Measurements from ENCODE around the gene ZP2.
"Not testable (repeated sequence)": the region's sequence is repeated elsewhere in the genome, so short reads cannot be mapped to it uniquely, and the experiment has no call there.

ZP2 gene

DNA sequence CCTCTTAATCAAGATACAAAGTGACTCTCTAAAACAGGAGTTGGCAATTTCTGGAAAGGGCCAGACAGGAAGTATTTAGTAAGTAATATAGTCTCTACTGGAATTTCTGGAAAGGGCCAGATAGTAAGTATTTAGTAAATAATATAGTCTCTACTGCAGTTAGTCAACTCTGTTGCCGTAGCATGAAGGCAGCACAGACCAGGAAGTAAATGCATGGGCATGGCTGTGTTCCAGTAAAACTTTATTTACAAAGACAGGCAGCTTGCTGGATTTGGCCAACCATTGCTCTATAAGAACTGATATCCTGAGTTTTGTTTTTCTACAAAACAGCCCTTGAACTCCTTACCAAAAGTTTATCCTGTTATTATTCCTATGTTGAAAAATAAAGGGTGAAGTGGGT lies 36.0 kb downstream of the ZP2 start:
- no peak for DNase-seq (ENCODE audit: low read depth, low spot score)

DNA sequence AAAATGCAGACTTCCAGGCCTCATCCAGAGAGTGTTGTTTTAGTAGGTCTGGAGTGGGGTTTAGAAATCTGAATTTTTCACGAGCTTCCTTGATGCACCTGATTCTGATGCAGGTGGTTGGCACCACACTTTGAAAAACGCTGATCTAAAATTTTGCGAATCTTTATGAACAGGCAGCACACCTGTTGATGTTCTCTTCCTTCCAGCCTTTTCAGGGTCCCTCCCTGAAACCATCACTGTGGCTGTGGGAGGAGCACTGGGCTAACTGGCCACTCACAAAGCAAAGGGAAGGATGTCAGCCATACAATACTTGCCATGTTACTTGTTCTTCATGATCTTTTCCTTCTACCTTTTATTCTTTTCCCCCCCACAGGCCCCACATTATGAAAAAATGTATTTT lies 38.7 kb downstream of the ZP2 start:
- DNase-seq (ENCODE audit: low read depth, low spot score), result no peak

DNA sequence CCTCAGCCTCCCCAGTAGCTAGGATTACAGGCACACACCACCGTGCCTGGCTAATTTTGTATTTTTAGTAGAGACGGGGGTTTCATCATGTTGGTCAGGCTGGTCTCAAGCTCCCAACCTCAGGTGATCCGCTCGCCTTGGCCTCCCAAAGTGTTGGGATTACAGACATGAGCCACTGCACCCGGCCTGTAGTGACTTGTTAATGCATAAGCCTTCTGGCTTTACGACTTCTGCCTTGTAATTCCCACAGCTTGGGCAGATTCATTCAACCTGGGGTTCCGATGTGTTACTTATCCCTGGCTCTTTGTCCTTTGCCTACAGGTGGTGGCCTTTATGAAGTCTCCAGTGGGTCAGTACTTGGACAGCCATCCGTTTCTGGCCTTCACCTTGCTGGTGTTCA lies 41.3 kb downstream of the ZP2 start:
- DNase-seq (ENCODE audit: low read depth, low spot score), result not testable (repeated sequence)

DNA sequence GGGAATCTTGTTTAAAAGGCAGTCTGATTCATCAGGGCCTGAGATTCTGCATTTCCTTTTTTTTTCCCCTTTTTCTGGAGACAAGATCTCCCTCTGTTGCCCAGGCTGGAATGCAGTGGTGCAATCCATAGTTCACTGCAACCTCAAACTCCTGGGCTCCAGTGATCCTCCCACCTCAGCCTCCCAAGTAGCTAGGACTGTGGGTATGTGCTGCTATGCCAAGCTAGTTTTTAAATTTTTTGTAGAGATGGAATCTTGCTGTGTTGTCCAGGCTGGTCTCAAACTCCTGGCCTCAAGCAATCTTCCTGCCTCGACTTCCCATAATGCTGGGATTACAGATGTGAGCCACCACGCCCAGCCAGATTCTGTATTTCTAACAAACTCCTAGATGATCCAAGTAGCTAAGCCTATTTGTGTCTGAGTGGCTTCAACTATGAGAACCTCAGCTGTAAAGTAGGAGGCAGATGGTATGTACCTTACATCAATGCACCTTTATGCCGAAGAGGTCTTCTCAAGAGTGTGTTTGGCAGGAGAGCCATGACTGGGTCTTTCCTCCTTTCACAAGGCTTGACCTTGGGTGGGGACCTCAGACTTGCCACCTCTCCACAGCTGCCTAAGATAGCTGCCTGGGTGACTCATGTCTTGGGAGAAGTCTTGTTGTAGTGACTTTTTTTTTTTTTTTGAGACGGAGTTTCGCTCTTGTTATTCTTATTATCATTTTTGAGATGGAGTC lies 42.0 kb downstream of the ZP2 start:
- no peak for DNase-seq (ENCODE audit: low read depth, low spot score)

DNA sequence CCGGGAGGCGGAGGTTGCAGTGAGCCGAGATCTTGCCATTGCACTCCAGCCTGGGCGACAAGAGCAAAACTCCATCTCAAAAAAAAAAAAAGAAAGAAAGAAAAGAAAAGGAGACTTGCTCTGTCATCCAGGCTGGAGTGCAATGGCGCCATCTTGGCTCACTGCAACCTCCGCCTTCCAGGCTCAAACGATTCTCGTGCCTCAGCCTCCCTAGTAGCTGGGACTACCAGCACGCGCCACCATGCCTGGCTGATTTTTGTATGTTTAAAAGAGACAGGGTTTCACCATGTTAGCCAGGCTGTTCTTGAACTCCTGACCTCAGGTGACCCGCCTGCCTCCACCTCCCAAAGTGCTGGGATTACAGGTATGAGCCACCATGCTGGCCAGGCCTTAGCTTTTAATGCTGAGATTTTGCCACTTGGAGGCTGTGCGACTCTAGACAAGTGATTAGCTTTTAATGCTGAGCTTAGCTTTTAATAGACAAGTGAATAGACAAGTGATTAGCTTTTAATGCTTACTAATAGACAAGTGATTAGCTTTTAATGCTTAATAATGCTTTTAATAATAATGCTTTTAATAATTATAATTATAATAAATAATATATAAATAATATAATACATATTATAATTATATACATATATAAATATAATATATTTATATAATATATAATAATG lies 43.3 kb downstream of the ZP2 start:
- DNase-seq (ENCODE audit: low read depth, low spot score), result peak; percentile 17

DNA sequence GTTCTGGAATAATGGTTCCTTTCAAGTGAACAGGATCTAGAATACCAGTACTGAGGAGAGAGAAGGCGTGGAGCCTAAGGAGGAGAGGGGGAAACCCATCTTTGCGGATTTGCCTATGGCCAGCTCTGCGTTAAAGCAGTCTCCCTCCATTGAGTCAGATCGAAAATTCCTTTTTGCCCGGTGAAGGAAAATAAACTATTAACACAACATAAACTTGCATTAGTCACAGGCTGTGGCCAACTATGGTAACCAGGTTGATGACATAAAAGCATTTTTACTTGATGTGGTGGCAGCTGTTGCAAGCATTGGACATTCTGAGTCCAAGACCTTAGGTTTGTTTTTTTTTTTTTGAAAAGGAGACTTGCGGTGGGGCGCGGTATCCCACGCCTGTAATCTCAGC lies 44.0 kb downstream of the ZP2 start:
- no peak for DNase-seq (ENCODE audit: low read depth, low spot score)

DNA sequence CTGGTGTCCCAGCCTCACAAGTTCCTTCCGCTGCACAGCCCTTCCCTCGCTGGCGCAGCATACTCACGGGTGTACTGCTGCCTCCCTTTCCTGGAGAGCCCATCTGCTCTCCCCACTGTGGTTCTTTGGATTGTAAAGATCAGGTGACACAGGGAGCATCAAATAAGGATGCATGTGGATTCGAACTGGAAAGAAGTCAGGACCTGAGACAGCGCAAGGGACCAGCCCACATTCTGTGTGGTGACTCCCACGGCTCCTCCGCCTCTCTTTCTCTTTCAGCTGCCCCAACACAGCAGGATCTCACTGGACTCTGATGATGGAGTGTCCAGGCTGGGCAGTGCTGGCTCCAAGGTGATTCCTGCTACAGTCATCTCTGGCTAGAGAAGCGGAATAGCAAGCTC lies 44.8 kb downstream of the ZP2 start:
- DNase-seq (ENCODE audit: low read depth, low spot score), result peak; percentile 34

DNA sequence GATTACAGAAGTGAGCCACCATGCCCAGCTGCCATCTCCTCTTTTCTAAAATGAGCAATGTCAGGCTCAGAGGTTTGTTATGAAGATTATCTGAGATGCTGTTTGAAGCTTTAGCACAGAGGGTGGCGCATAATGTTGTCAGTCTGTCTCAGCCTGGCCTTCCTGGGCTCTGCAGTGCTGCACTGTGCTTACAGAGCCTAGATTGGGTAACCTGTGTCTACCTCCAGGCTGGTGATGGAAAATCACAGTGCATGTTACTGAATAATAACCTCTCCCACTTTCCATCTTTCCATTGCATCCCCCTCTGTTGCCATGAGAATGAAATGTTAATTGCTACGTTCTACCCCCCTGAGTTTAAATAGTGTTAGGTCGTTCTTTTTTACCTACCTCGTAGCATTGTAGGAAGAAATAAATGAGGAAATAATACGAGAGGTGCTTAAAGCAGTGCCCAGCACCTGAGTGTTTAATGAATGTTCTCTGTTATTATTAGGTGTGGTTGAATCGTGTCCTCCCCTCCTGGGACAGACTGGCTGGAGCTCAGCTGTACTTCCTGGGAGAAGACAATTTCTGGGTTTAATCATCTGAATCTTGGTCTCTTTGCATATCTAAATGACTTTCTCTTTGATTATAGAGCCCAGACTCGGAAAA lies 46.7 kb downstream of the ZP2 start:
- no peak for DNase-seq (ENCODE audit: low read depth, low spot score)

DNA sequence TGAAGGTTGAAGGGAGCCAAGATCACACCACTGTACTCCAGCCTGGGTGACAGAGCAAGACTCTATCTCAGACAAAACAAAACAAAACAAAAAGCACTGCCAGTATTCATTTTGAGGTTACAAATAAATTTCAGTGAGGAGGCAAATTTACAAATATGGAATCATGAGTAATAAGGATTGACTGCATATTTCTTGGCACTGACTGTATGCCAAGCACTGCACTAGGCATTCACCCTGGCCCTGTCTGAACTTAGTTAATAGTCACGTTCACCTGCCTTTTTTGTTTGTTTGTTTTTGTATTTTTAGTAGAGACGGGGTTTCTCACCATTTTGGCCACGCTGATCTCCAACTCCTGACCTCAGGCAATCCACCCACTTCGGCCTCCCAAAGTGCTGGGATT lies 47.8 kb downstream of the ZP2 start:
- no peak for DNase-seq (ENCODE audit: low read depth, low spot score)

DNA sequence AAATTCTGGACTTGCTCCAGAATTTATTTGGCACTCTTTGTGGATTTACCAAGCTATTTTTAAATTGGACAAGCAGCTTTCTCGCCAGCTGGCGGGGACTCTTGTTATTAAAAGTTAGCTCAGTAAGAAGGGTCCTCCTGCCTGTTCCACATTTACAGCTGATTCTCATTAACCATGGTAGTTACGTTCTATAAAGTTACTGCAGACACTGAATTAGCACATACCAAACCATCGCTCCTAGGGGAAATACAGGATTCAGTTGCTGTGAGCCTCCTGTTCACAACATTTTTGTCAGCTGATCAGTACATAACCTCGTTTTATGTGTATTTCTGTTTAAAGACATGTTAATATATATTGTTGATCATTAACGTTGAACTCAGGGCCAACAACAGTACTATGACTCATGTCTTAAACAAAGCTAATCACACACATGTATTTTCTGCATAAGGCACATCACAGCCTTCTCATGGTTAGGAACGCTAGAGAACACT lies 48.7 kb downstream of the ZP2 start:
- no peak for DNase-seq (ENCODE audit: low read depth, low spot score)

DNA sequence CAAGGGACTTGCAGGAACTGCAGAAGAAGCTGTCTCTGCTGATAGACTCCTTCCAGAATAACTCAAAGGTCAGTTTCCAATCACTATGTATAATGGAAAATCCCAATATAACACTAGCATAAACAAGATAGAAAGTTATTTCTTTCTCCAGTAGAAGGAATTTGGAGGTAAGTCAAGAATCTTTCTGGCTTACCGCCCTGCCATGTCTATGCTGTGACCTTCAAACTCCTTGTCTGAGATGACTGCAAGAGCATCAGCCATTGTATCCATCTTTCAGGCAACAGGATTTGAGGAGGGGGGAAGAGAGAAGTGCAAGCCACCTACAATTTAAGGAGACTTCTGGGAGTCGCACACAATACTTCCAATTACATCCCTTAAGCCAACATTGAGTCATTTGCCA lies 50.2 kb downstream of the ZP2 start:
- no peak for DNase-seq (ENCODE audit: low read depth, low spot score)

DNA sequence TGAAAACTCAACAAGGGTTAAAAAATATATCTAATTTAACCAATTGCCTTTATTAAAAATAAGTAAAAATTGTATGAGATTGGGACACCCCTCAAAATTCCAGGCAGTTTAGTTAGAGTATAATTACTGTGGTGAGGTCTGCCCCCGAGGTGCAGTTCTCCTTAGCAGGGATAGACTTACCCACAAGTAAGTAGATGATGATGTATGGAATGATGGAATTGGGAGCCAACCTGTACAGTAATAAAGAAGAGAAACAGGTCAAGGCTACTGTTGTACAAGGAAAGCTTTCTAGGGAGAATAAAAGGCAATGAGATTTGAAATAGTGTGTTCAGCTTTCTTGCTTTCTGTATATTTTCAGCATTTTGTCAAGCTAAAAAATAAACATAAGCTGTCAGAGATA lies 51.1 kb downstream of the ZP2 start:
- DNase-seq (ENCODE audit: low read depth, low spot score), result no peak

DNA sequence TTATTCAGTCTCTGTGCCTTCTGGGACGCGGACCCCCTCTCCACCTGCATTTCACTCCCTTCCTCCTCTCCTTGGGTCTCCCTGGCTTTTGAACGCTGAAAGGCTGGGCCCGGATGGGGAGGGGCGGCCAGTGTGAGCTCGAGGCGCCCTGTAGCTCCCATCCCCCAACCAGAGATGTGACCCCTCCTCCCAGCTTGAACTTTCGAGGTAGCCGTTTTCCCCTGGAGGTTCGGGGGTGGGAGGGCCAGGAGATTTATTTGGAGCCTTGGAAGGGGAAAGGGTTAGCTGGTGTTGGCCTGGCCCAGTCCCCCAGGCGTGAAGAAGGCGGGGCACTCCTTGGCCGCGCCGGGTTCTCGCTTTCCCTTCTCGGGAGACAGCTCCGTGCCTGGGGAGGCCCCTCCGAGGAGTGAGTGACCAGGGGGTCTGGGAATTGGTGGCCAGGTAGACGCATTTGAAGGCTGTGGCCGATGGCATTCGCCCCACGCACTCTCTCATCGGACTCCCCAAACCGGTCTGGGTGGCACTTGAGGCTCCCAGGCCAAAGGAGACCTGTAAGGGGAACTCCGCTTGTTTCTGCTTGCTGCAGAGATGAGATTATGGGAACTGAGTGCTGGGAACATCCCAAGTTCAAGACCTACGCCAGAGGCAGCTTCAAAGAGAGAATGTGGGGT lies 52.0 kb downstream of the ZP2 start:
- DNase-seq (ENCODE audit: low read depth, low spot score), result peak; percentile 60

DNA sequence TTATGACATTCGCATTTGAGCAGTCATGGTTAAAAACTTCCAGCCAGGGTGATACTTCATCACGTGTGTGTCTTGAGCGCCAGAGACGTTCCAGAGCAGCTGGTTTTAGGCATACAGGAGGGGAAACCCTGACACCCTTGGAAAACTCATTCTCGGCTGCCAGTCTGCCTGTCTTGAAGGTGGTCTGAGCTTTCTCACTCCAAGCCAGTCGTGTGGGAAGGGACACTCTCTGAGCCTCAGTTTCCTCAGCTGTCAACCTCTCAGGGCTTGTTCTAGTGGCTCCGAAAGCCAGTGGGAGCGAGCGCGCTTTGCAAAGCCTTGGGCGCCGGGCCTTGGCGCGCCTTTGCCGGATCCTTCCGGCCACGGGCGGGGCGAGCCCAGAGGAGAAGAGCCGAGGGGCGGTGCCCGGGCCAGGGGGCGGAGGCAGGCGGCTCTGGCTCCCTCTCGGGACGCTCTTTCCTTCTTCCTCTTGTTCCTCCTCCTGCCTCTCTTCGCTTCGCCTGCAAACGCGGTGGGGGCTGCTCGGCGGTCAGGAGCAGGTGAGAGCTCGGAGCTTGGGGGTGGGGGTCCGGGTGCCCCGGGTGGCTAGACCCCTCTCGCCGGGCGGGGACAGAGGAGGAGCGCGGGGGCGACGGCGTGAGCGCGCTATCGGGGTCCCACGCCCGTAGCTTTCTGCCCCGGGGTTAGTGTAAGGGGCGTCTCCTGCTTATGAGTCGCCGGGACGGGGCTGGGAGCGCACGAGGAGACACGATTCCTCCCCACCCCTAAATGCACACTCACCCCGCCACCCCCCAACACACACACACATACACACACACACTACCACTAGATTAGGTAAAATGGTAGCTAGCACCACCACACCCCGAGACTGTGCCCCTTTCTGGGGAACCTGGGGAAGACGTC lies 52.9 kb downstream of the ZP2 start, which contains the start of gene LDAF1:
LDAF1 (plus strand) TSS at position 467 of the 903 bp plus-strand sequence. CDS start 2,509 bp downstream, outside the sequence.
- DNase-seq (ENCODE audit: low read depth, low spot score), result peak; percentile 87

DNA sequence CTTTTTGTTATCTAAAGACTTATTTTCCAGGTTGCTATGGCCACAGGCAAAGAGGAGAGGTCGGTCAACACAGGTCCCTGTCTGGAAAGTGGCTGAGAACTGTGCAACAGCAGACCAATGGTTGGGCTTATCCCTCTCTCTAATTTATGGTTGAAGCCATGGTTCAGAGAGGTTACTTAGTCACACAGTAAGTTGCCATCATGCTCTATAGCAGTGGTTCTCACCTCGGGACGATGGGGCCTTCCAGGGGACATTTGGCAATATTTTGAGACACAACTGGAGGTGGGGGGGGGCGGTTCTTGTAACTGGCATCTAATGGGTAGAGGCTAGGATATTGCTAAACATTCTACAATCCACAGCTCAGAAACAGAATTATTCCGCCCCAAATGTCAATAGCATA lies 53.7 kb downstream of the ZP2 start:
- DNase-seq (ENCODE audit: low read depth, low spot score), result peak; percentile 14

DNA sequence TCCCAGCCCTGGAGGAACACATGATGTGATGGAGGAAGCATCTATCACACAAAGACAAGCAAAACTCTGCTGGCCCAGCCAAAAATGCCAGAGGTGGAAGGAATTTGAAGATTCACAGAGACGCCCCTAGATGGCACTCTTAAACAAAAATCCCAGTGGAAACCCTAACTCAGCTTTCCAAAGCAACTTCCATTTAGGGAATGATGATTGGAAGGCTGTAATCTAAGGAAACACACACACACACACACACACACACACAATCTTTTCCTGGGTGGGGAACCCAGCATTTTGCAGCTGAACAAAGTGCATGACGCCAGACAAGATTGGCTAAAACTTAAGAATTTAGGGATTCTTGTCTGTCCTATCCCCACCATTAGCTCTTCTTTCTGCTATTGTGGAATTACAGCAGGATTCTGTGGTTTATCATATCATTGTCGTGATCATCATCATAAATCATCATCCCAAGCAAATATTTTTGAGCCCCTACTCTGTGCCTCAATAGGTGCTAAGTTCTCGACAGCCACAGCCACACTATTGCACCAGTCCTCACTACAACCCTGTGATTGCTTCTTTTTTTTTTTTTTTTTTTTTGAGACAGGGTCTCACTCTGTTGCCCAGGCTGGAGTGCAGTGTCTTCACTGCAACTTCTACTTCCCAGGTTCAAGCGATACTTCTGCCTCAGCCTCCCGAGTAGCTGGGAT lies 54.5 kb downstream of the ZP2 start:
- peak; percentile 77 for DNase-seq (ENCODE audit: low read depth, low spot score)

DNA sequence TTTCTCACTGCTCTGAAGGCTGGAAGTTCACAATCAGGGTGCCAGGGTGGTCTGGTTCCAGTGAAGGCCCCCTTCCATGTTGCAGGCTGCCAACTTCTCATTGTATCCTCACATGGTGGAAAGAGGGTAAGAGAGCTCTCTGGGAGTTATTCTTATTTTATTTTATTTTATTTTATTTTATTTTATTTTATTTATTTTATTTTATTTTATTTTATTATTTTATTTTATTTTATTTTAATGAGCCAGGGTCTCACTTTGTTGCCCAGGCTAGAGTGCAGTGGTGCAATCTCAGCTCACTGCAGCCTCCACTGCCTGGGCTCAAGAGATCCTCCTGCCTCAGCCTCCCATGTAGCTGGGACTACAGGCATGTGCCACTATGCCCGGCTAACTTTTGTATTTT lies 55.4 kb downstream of the ZP2 start:
- DNase-seq (ENCODE audit: low read depth, low spot score), result not testable (repeated sequence)

DNA sequence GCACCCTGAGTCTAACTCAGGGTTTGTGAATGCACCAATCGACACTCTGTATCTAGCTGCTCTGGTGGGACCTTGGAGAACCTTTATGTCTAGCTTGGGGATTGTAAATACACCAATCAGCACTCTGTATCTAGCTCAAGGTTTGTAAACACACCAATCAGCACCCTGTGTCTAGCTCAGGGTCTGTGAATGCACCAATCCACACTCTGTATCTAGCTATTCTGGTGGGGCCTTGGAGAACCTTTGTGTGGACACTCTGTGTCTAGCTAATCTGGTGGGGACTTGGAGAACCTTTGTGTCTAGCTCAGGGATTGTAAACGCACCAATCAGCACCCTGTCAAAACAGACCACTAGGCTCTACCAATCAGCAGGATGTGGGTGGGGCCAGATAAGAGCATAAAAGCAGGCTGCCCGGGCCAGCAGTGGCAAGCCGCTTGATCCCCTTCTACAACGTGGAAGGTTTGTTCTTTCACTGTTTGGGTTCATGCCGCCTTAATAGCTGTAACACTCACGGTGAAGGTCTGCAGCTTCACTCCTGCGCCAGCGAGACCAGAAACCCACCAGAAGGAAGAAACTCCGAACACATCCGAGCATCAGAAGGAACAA lies 58.1 kb downstream of the ZP2 start:
- not testable (repeated sequence) for DNase-seq (ENCODE audit: low read depth, low spot score)

DNA sequence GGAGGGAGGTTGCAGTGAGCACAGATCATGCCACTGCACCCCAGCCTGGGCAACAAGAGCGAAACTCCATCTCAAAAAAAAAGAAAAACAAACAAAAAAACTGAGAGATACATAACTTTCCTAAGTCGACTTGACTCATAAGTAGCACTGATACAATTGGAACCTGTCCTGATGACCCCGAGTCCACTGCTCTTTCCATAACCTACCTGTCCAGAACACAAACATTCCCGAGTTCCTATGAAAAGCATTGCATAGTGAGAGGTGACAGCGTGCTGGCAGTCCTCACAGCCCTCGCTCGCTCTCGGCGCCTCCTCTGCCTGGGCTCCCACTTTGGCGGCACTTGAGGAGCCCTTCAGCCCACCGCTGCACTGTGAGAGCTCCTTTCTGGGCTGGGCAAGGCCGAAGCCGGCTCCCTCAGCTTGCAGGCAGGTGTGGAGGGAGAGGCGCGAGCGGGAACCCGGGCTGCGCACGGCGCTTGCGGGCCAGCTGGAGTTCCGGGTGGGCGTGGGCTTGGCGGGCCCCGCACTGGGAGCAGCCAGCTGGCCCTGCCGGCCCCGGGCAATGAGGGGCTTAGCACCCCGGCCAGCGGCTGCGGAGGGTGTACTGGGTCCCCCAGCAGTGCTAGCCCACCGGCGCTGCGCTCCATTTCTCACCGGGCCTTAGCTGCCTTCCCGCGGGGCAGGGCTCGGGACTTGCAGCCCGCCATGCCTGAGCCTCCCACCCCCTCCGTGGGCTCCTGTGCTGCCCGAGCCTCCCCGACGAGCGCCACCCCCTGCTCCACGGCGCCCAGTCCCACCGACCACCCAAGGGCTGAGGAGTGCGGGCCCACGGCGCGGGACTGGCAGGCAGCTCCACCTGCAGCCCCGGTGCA lies 59.0 kb downstream of the ZP2 start:
- DNase-seq (ENCODE audit: low read depth, low spot score), result not testable (repeated sequence)

Measured in ELF-1 (cell line).